ENCODE measurements around the gene RNF146.
"Not testable (repeated sequence)": the region's sequence is repeated elsewhere in the genome, so short reads cannot be mapped to it uniquely, and the experiment has no call there.

RNF146 gene

DNA sequence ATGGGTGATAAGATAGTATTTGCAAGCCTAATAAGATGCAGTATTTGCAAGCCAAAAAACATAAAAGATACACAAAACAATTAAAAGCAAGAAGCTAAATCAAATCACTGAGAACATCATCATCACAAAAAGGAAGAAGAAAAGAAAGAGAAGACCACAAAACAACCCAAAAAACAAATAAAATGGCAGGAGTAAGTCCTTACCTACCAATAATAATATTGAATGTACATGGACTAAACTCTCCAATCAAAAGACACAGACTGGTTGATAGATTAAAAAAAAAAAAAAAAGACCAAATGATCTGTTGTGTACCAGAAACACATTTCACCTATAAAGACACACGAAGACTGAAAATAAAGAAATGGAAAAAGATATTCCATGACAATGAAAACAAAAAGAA, 39.1 kb downstream of the RNF146 start:
- H3K4me3 ChIP-seq (replicated peaks; ENCODE audit: low read depth, low read length), result no peak overlapping the region
- TF ChIP-seq CTCF (IDR thresholded peaks at IDR 0.05; ENCODE audit: low read depth, low read length, missing control alignments), result no peak
- DNase-seq (ENCODE audit: extremely low read depth, low read depth), result no peak

DNA sequence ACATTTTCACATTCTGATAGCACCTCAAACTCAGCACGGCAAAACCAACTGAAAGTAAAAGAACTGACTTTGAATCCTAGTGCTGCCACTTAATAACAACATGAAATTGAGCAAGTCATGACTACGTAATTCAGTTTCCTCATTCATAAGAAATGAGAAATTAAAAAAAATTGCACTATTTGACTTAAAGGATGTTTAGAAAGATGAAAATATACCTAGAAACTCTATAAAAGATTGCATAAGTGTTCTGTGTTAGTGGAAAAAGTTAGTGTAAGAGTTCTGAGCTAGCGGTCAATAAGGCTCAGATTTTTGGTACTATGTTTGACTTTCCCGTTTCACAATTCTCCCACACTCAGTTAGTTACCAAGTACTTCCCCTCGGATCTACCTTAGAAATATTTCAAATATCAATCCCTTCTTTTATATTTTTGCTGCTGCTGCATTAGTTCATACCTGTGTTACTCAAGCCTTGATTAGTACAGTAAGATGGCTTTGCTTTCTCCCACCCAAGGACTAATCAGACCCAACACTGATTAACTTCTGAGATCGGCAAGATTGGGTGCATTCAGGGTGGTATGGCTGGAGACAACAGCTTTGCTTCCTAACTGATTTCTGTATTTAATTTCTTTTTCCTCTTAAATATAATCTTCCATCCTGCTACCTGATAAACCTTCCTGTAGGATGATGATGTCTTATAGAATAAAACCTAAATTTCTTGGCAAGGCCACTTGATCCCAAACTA, 50.9 kb downstream of the RNF146 start:
- no peak for DNase-seq (ENCODE audit: extremely low read depth, low read depth)
- no peak overlapping the region for H3K4me3 ChIP-seq (replicated peaks; ENCODE audit: low read depth, low read length)
- no peak for TF ChIP-seq CTCF (IDR thresholded peaks at IDR 0.05; ENCODE audit: low read depth, low read length, missing control alignments)

DNA sequence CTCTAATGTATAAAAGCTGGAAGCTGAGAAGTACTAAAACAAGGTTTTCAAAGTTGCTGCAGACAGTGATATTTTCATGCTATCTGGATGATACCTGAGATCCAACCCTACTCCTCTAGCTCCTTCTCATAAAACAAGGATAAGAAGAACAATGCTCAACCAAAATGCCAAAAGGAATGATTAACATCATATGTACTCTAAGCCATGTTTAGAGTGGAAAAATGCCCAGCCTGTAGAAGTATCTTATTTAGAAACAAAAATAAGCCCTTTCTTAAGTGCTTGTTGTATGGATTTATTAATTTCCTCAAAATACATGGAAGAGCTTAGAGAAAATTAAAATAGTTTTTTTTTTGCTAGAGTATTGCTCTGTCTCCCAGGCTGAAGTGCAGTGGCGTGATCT, 53.0 kb downstream of the RNF146 start:
- H3K4me3 ChIP-seq (replicated peaks; ENCODE audit: low read depth, low read length), result no peak overlapping the region
- DNase-seq (ENCODE audit: extremely low read depth, low read depth), result no peak
- no peak for TF ChIP-seq CTCF (IDR thresholded peaks at IDR 0.05; ENCODE audit: low read depth, low read length, missing control alignments)

DNA sequence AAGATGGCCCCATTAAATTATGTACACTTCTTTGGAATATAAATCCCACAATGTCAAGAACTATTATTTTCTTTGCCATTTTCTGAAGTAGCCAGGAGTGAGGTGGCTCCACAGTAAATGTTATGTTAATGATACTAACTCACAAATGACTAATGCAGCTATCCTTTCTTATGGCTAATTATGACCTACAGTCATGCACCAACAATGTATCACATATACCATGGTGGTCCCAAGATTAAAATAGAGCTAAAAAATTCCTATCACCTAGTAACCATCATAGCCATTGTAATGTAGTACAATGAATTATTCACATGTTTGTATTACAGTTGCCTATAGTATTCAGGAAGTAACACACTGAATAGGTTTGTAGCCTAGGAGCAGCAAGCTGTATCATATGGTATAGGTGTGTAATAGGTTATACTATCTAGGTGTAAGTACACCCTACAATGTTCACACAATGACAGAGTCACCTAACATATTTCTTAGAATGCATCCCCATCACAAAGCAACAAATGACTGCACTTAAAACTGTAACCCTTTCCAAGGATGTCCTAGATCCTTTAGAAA, 61.5 kb downstream of the RNF146 start:
- no peak overlapping the region for H3K4me3 ChIP-seq (replicated peaks; ENCODE audit: low read depth, low read length)
- no peak for DNase-seq (ENCODE audit: extremely low read depth, low read depth)
- no peak for TF ChIP-seq CTCF (IDR thresholded peaks at IDR 0.05; ENCODE audit: low read depth, low read length, missing control alignments)

DNA sequence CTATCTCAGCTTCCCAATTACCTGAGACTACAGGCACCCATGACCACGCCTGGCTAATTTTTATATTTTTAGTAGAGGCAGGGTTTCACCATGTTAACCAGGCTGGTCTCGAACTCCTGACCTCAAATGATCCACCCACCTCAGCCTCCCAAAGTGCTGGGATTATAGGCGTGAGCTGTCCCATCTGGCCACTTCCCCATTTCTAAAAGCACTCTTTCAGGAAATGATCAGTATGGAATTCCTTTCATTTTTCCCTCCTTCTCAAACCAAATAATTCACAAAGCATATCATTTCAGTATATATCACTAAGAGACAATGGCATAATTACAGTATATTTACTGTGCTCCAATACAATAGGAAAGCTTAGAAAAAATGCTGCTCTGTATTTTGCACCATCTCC, 64.6 kb downstream of the RNF146 start:
- not testable (repeated sequence) for H3K4me3 ChIP-seq (replicated peaks; ENCODE audit: low read depth, low read length); DNase-seq (ENCODE audit: extremely low read depth, low read depth)

DNA sequence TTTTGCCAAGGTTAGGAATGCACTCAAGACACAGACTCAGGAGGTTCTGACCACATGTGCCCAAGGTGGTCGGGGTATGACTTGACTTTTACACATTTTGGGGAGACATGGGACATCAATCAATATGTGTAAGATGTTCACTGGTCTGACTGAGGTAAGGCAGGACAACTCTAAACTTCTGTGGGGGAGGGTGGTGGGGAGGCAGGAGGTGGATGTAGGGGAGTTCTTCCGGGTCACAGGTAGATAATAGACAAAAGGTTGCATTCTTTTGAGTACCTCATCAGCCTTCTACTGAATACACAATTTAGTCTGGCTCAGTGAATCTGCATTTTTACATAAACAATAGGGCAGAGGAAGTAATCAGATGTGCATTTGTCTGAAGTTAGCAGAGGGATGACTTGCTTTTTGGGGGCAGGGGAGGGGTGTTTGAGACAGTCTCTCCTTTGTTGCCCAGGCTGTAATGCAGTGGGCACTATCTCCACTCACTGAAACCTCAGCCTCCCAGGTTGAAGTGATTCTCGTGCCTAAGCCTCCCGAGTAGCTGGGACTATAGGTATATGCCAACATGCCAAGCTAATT, 65.8 kb downstream of the RNF146 start:
- DNase-seq (ENCODE audit: extremely low read depth, low read depth), result no peak
- TF ChIP-seq CTCF (IDR thresholded peaks at IDR 0.05; ENCODE audit: low read depth, low read length, missing control alignments), result no peak

More for the DNA sequence above, 65.8 kb downstream of the RNF146 start:
- no peak overlapping the region for H3K4me3 ChIP-seq (replicated peaks; ENCODE audit: low read depth, low read length)

All from HFF-Myc (cell line).